HEK293 (cell line): Measurements from ENCODE around the gene SERPINE2.

Experiments used
- CTCF ChIA-PET: fragments of 350-600 bp; formaldehyde crosslinking; extraction: SDS; loops from one replicate; lab custom pipeline; 2021; ENCODE audit warnings: antibody characterized with exemption; lab: Yijun Ruan, JAX
- POLR2A ChIA-PET: fragments of 300-600 bp; formaldehyde crosslinking; extraction: SDS; loops from one replicate; lab custom pipeline; 2020; ENCODE audit warnings: antibody characterized with exemption, inconsistent platforms; lab: Yijun Ruan, JAX
- H3K27ac ChIP-seq: fragments of 200-500 bp; sonication (Bioruptor generic); 2 replicates; pipeline ENCODE4 v1.5.1; 2014; ENCODE audit warnings: low read depth, low read length, control low read depth, inconsistent platforms; ENCODE audit errors: extremely low read depth
- H3K36me3 ChIP-seq, 2 experiments: fragments of 200-500 bp in 1 of 2; sonication (Bioruptor generic) in 1 of 2; 1 replicate in 1 of 2; 2 replicates in 1 of 2; pipeline ENCODE4 v1.5.1; 2014 to 2017; ENCODE audit warnings: inconsistent platforms in 2 of 2, low read length in 2 of 2; ENCODE audit not compliant: control insufficient read depth in 2 of 2, insufficient read depth in 1 of 2
- H3K4me1 ChIP-seq: fragments of 200-500 bp; sonication (Bioruptor generic); 2 replicates; pipeline ENCODE4 v1.5.1; 2014; ENCODE audit warnings: mild to moderate bottlenecking, low read length, inconsistent platforms; ENCODE audit not compliant: control insufficient read depth, insufficient read depth
- H3K4me3 ChIP-seq: 2 replicates; pipeline ENCODE4 v1.5.1; 2011; ENCODE audit warnings: low read depth, mild to moderate bottlenecking, control low read depth, low read length, moderate library complexity
- H3K9me3 ChIP-seq: fragments of 200-500 bp; sonication (Bioruptor generic); 2 replicates; pipeline ENCODE4 v1.5.1; 2014; ENCODE audit warnings: low read depth, low read length, inconsistent platforms; ENCODE audit not compliant: control insufficient read depth, insufficient read depth
- BCL11A ChIP-seq: fragments of 450-650 bp; formaldehyde crosslinking; IDR thresholded peaks from 2 replicates; pipeline ENCODE4 v1.5.1; 2016; ENCODE audit warnings: low read depth, missing biosample characterization, missing genetic modification characterization
- HOXA7 ChIP-seq: sonication (generic); formaldehyde crosslinking; IDR thresholded peaks from 2 replicates; pipeline ENCODE4 v1.8.1; 2022; ENCODE audit warnings: missing genetic modification reagents, borderline replicate concordance
- KLF7 ChIP-seq: fragments of 450-650 bp; formaldehyde crosslinking; IDR thresholded peaks from 2 replicates; pipeline ENCODE4 v1.5.1; 2016; ENCODE audit warnings: missing biosample characterization, missing genetic modification characterization, borderline replicate concordance
- KLF8 ChIP-seq: fragments of 450-650 bp; formaldehyde crosslinking; IDR thresholded peaks from 2 replicates; pipeline ENCODE4 v1.5.1; 2016; ENCODE audit warnings: missing biosample characterization, missing genetic modification characterization
- YY2 ChIP-seq: fragments of 450-650 bp; formaldehyde crosslinking; IDR thresholded peaks from 2 replicates; pipeline ENCODE4 v1.5.1; 2016; ENCODE audit warnings: missing biosample characterization, missing genetic modification characterization
- ZBTB1 ChIP-seq: fragments of 450-650 bp; formaldehyde crosslinking; IDR thresholded peaks from 2 replicates; pipeline ENCODE4 v1.5.1; 2016; ENCODE audit warnings: missing biosample characterization, missing genetic modification characterization
- ZNF19 ChIP-seq: fragments of 450-650 bp; formaldehyde crosslinking; IDR thresholded peaks from 2 replicates; pipeline ENCODE4; 2016; ENCODE audit warnings: missing biosample characterization, missing genetic modification characterization, low read depth
- ZNF239 ChIP-seq: fragments of 450-650 bp; formaldehyde crosslinking; IDR thresholded peaks from 2 replicates; pipeline ENCODE4 v1.5.1; 2016; ENCODE audit warnings: missing biosample characterization, missing genetic modification characterization
- ZNF24 ChIP-seq: fragments of 450-650 bp; formaldehyde crosslinking; IDR thresholded peaks from 2 replicates; pipeline ENCODE4 v1.5.1; 2016; ENCODE audit warnings: missing biosample characterization, missing genetic modification characterization
- ZNF274 ChIP-seq, 2 experiments: fragments of 200-500 bp in 1 of 2; fragments of 450-650 bp in 1 of 2; sonication (Bioruptor generic) in 1 of 2; formaldehyde crosslinking in 1 of 2; IDR thresholded peaks; 2 replicates each; pipeline versions ENCODE4 v1.5.1 to v1.6.1; 2014 to 2016; ENCODE audit warnings: borderline replicate concordance in 1 of 2, inconsistent platforms in 1 of 2, low read length in 1 of 2, missing biosample characterization in 1 of 2, missing genetic modification characterization in 1 of 2
- ZNF350 ChIP-seq: fragments of 450-650 bp; formaldehyde crosslinking; IDR thresholded peaks from 2 replicates; pipeline ENCODE4 v1.5.0; 2017; ENCODE audit warnings: missing biosample characterization, mild to moderate bottlenecking, missing genetic modification characterization
- ZNF426 ChIP-seq: fragments of 450-650 bp; formaldehyde crosslinking; IDR thresholded peaks from 2 replicates; pipeline ENCODE4 v1.5.1; 2017; ENCODE audit warnings: missing biosample characterization, missing genetic modification characterization, mild to moderate bottlenecking, inconsistent platforms, moderate library complexity
- ZNF626 ChIP-seq: fragments of 450-650 bp; sonication (Bioruptor Pico); formaldehyde crosslinking; IDR thresholded peaks from 2 replicates; pipeline ENCODE4 v1.5.1; 2018; ENCODE audit warnings: missing biosample characterization, missing genetic modification characterization, inconsistent platforms
- ZNF658 ChIP-seq: fragments of 450-650 bp; formaldehyde crosslinking; IDR thresholded peaks from 2 replicates; pipeline ENCODE4; 2016; ENCODE audit warnings: missing biosample characterization, missing genetic modification characterization
- ZNF776 ChIP-seq: fragments of 450-650 bp; formaldehyde crosslinking; IDR thresholded peaks from 2 replicates; pipeline ENCODE4 v1.5.0; 2017; ENCODE audit warnings: missing biosample characterization, missing genetic modification characterization, borderline replicate concordance
- ZSCAN30 ChIP-seq: fragments of 450-650 bp; IDR thresholded peaks from 2 replicates; pipeline ENCODE4 v1.5.1; 2018; ENCODE audit warnings: missing biosample characterization, mild to moderate bottlenecking, missing genetic modification characterization, moderate library complexity
- TF ChIP-seq, protein P1 (sequence below): fragments of 450-650 bp; formaldehyde crosslinking; IDR thresholded peaks from 2 replicates; pipeline ENCODE4 v1.5.1; 2016; ENCODE audit warnings: missing biosample characterization, missing genetic modification characterization
- TF ChIP-seq, protein P2 (sequence below): fragments of 450-650 bp; formaldehyde crosslinking; IDR thresholded peaks from 2 replicates; pipeline ENCODE4 v1.5.1; 2016; ENCODE audit warnings: missing biosample characterization, missing genetic modification characterization, borderline replicate concordance
- TF ChIP-seq, protein P3 (sequence below): fragments of 450-650 bp; formaldehyde crosslinking; IDR thresholded peaks from 2 replicates; pipeline ENCODE4 v1.5.0; 2017; ENCODE audit warnings: missing biosample characterization, missing genetic modification characterization, borderline replicate concordance
- TF ChIP-seq, protein P4 (sequence below): fragments of 450-650 bp; formaldehyde crosslinking; IDR thresholded peaks from 2 replicates; pipeline ENCODE4 v1.5.1; 2016; ENCODE audit warnings: missing biosample characterization, missing genetic modification characterization
- TF ChIP-seq, protein P5 (sequence below): fragments of 450-650 bp; formaldehyde crosslinking; IDR thresholded peaks from 2 replicates; pipeline ENCODE4 v1.5.1; 2016; ENCODE audit warnings: missing biosample characterization, missing genetic modification characterization

SERPINE2 gene

DNA sequence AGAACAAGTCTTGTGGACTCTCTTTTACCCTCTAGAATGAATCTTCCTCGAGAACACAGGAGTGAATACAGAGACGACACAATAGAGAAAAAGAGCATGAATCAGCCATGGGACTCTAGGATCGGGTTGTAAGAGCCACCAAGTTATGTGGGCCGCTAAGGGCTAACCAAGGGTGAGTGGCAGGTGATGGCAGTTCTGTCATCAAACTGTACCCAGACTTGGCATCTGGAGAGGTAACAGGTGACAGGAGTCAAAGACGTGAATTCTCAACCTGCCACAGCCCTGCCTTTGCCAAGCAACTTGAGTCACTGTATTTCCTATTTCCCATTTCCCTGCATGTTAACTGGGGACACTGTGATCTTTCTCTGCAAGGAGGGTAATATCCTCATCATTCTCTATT is 11.2 kb downstream of the SERPINE2 start (continued):
- TF ChIP-seq ZNF239 (tag by site-specific recombination) (no peak), ZNF626 (no peak), KLF7 (no peak), ZNF19 (tag by site-specific recombination) (no peak), ZNF776 (tag by site-specific recombination) (no peak)
- TF ChIP-seq, protein P1, sequence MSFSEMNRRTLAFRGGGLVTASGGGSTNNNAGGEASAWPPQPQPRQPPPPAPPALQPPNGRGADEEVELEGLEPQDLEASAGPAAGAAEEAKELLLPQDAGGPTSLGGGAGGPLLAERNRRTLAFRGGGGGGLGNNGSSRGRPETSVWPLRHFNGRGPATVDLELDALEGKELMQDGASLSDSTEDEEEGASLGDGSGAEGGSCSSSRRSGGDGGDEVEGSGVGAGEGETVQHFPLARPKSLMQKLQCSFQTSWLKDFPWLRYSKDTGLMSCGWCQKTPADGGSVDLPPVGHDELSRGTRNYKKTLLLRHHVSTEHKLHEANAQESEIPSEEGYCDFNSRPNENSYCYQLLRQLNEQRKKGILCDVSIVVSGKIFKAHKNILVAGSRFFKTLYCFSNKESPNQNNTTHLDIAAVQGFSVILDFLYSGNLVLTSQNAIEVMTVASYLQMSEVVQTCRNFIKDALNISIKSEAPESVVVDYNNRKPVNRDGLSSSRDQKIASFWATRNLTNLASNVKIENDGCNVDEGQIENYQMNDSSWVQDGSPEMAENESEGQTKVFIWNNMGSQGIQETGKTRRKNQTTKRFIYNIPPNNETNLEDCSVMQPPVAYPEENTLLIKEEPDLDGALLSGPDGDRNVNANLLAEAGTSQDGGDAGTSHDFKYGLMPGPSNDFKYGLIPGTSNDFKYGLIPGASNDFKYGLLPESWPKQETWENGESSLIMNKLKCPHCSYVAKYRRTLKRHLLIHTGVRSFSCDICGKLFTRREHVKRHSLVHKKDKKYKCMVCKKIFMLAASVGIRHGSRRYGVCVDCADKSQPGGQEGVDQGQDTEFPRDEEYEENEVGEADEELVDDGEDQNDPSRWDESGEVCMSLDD (tag by site-specific recombination), result no peak

DNA sequence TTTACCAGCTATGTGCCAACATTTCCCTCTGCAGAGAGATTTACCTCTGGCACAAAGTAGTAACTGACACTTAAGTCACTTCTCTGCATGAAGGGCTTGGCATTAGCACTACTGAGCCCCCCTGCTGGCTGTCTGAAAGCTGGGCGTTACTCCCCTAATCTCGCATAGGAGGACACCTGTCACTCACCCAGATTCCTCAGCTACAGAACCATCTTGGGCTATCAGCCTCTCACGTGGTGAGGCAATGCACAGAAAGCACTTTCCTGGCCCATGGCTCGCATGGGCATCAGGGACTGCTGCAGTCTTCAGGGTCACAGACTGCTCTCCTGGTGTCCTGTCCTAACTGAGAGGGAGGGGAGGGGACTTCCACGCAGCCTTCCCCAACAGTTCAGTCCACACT is 12.0 kb downstream of the SERPINE2 start:
- ChIA-PET POLR2A (no interaction called here), CTCF (no interaction called here)
- Histone ChIP-seq H3K4me3 (no peak overlapping the region), H3K4me1 (no peaks in the 10 kb centered on the region), H3K9me3 (no peaks in the 10 kb centered on the region), H3K27ac (no peak overlapping the region), H3K36me3 (peaks cover 0 to 12% of the 10 kb centered on the region in 2 experiments; a peak in 1 of 3 replicates)
- no peak for TF ChIP-seq KLF8
- no peak for TF ChIP-seq ZBTB1 (tag by site-specific recombination)
- TF ChIP-seq YY2 (tag by site-specific recombination), result no peak
- TF ChIP-seq, protein P2, sequence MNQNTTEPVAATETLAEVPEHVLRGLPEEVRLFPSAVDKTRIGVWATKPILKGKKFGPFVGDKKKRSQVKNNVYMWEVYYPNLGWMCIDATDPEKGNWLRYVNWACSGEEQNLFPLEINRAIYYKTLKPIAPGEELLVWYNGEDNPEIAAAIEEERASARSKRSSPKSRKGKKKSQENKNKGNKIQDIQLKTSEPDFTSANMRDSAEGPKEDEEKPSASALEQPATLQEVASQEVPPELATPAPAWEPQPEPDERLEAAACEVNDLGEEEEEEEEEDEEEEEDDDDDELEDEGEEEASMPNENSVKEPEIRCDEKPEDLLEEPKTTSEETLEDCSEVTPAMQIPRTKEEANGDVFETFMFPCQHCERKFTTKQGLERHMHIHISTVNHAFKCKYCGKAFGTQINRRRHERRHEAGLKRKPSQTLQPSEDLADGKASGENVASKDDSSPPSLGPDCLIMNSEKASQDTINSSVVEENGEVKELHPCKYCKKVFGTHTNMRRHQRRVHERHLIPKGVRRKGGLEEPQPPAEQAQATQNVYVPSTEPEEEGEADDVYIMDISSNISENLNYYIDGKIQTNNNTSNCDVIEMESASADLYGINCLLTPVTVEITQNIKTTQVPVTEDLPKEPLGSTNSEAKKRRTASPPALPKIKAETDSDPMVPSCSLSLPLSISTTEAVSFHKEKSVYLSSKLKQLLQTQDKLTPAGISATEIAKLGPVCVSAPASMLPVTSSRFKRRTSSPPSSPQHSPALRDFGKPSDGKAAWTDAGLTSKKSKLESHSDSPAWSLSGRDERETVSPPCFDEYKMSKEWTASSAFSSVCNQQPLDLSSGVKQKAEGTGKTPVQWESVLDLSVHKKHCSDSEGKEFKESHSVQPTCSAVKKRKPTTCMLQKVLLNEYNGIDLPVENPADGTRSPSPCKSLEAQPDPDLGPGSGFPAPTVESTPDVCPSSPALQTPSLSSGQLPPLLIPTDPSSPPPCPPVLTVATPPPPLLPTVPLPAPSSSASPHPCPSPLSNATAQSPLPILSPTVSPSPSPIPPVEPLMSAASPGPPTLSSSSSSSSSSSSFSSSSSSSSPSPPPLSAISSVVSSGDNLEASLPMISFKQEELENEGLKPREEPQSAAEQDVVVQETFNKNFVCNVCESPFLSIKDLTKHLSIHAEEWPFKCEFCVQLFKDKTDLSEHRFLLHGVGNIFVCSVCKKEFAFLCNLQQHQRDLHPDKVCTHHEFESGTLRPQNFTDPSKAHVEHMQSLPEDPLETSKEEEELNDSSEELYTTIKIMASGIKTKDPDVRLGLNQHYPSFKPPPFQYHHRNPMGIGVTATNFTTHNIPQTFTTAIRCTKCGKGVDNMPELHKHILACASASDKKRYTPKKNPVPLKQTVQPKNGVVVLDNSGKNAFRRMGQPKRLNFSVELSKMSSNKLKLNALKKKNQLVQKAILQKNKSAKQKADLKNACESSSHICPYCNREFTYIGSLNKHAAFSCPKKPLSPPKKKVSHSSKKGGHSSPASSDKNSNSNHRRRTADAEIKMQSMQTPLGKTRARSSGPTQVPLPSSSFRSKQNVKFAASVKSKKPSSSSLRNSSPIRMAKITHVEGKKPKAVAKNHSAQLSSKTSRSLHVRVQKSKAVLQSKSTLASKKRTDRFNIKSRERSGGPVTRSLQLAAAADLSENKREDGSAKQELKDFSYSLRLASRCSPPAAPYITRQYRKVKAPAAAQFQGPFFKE, result no peak
- TF ChIP-seq, protein P3, sequence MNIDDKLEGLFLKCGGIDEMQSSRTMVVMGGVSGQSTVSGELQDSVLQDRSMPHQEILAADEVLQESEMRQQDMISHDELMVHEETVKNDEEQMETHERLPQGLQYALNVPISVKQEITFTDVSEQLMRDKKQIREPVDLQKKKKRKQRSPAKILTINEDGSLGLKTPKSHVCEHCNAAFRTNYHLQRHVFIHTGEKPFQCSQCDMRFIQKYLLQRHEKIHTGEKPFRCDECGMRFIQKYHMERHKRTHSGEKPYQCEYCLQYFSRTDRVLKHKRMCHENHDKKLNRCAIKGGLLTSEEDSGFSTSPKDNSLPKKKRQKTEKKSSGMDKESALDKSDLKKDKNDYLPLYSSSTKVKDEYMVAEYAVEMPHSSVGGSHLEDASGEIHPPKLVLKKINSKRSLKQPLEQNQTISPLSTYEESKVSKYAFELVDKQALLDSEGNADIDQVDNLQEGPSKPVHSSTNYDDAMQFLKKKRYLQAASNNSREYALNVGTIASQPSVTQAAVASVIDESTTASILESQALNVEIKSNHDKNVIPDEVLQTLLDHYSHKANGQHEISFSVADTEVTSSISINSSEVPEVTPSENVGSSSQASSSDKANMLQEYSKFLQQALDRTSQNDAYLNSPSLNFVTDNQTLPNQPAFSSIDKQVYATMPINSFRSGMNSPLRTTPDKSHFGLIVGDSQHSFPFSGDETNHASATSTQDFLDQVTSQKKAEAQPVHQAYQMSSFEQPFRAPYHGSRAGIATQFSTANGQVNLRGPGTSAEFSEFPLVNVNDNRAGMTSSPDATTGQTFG, result no peak
- TF ChIP-seq ZSCAN30, result no peak
- no peak for TF ChIP-seq ZNF274 (IDR thresholded peaks at IDR 0.05; ENCODE audit: low read length)
- no peak for TF ChIP-seq ZNF274 (tag by site-specific recombination; IDR thresholded peaks at IDR 0.05; ENCODE audit: borderline replicate concordance)
- TF ChIP-seq, protein P4, sequence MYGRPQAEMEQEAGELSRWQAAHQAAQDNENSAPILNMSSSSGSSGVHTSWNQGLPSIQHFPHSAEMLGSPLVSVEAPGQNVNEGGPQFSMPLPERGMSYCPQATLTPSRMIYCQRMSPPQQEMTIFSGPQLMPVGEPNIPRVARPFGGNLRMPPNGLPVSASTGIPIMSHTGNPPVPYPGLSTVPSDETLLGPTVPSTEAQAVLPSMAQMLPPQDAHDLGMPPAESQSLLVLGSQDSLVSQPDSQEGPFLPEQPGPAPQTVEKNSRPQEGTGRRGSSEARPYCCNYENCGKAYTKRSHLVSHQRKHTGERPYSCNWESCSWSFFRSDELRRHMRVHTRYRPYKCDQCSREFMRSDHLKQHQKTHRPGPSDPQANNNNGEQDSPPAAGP, result no peak
- no peak for TF ChIP-seq ZNF426 (tag by site-specific recombination)
- TF ChIP-seq, protein P5, sequence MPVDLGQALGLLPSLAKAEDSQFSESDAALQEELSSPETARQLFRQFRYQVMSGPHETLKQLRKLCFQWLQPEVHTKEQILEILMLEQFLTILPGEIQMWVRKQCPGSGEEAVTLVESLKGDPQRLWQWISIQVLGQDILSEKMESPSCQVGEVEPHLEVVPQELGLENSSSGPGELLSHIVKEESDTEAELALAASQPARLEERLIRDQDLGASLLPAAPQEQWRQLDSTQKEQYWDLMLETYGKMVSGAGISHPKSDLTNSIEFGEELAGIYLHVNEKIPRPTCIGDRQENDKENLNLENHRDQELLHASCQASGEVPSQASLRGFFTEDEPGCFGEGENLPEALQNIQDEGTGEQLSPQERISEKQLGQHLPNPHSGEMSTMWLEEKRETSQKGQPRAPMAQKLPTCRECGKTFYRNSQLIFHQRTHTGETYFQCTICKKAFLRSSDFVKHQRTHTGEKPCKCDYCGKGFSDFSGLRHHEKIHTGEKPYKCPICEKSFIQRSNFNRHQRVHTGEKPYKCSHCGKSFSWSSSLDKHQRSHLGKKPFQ (tag by site-specific recombination), result no peak
- no peak for TF ChIP-seq ZNF658 (tag by site-specific recombination)
- no peak for TF ChIP-seq ZNF350 (tag by site-specific recombination)
- TF ChIP-seq BCL11A (tag by site-specific recombination), result no peak
- no peak for TF ChIP-seq HOXA7 (CRISPR knock-in tag)
- TF ChIP-seq ZNF24 (tag by site-specific recombination), result no peak
